Loucy (cell line): ENCODE measurements around the gene CRTC1.

ENCODE experiments used
- H2AFZ ChIP-seq: fragments of 200-600 bp; sonication (generic); 2 replicates; pipeline ENCODE4 v1.6.0; 2016; ENCODE audit warnings: antibody characterized with exemption, mild to moderate bottlenecking, low read length, moderate library complexity
- H3F3A ChIP-seq: fragments of 200-600 bp; 2 replicates; pipeline ENCODE4 v1.6.0; 2016; ENCODE audit warnings: antibody characterized with exemption, low read depth, mild to moderate bottlenecking
- H3K27me3 ChIP-seq: fragments of 200-600 bp; sonication (generic); 2 replicates; pipeline ENCODE4 v1.6.1; 2014; ENCODE audit warnings: low read length, mild to moderate bottlenecking; ENCODE audit not compliant: insufficient read depth, poor library complexity, severe bottlenecking
- H3K36me3 ChIP-seq: fragments of 200-600 bp; sonication (generic); 2 replicates; pipeline ENCODE4 v1.6.1; 2016; ENCODE audit warnings: low read length; ENCODE audit not compliant: insufficient read depth
- H3K4me1 ChIP-seq: fragments of 200-600 bp; sonication (generic); 2 replicates; pipeline ENCODE4 v1.5.1; 2014; ENCODE audit warnings: low read length, mild to moderate bottlenecking; ENCODE audit not compliant: insufficient read depth, poor library complexity, severe bottlenecking
- H3K4me2 ChIP-seq: fragments of 200-600 bp; sonication (generic); 2 replicates; pipeline ENCODE4 v1.6.0; 2014; ENCODE audit warnings: antibody characterized with exemption, low read length, low read depth, mild to moderate bottlenecking; ENCODE audit not compliant: poor library complexity, severe bottlenecking
- H3K4me3 ChIP-seq: fragments of 200-600 bp; sonication (generic); 2 replicates; pipeline ENCODE4 v1.5.1; 2014; ENCODE audit warnings: low read length, mild to moderate bottlenecking, mixed read lengths; ENCODE audit not compliant: poor library complexity, severe bottlenecking
- H3K79me2 ChIP-seq: fragments of 200-600 bp; sonication (generic); 2 replicates; pipeline ENCODE4 v1.6.1; 2014; ENCODE audit warnings: low read length; ENCODE audit not compliant: insufficient read depth
- H3K9ac ChIP-seq: fragments of 200-600 bp; sonication (generic); 2 replicates; pipeline ENCODE4 v1.6.0; 2014; ENCODE audit warnings: mild to moderate bottlenecking, low read depth, low read length, moderate library complexity; ENCODE audit not compliant: poor library complexity, severe bottlenecking
- H3K9me2 ChIP-seq: fragments of 200-600 bp; sonication (generic); replicated peaks from 2 replicates; pipeline ENCODE4 v1.6.1; 2016; ENCODE audit warnings: low read depth, low read length, mixed read lengths
- H3K9me3 ChIP-seq: fragments of 200-600 bp; sonication (generic); 2 replicates; pipeline ENCODE4 v1.6.1; 2014; ENCODE audit warnings: mild to moderate bottlenecking, antibody characterized with exemption, low read length, low read depth; ENCODE audit not compliant: insufficient read depth
- H4K20me1 ChIP-seq: fragments of 200-600 bp; sonication (generic); 2 replicates; pipeline ENCODE4 v1.6.0; 2014; ENCODE audit warnings: antibody characterized with exemption, low read length, mild to moderate bottlenecking; ENCODE audit not compliant: insufficient read depth, poor library complexity, severe bottlenecking
- EZH2phosphoT487 ChIP-seq: fragments of 200-600 bp; IDR thresholded peaks from 2 replicates; pipeline ENCODE4 v1.6.1; 2018; ENCODE audit warnings: antibody characterized with exemption, mild to moderate bottlenecking, moderate library complexity, borderline replicate concordance
- TF ChIP-seq, protein P1 (sequence below): fragments of 200-600 bp; sonication (generic); conservative IDR thresholded peaks from 2 replicates; pipeline ENCODE4 v1.5.1; 2014; ENCODE audit warnings: mild to moderate bottlenecking, antibody characterized with exemption, low read length

CRTC1 gene

DNA sequence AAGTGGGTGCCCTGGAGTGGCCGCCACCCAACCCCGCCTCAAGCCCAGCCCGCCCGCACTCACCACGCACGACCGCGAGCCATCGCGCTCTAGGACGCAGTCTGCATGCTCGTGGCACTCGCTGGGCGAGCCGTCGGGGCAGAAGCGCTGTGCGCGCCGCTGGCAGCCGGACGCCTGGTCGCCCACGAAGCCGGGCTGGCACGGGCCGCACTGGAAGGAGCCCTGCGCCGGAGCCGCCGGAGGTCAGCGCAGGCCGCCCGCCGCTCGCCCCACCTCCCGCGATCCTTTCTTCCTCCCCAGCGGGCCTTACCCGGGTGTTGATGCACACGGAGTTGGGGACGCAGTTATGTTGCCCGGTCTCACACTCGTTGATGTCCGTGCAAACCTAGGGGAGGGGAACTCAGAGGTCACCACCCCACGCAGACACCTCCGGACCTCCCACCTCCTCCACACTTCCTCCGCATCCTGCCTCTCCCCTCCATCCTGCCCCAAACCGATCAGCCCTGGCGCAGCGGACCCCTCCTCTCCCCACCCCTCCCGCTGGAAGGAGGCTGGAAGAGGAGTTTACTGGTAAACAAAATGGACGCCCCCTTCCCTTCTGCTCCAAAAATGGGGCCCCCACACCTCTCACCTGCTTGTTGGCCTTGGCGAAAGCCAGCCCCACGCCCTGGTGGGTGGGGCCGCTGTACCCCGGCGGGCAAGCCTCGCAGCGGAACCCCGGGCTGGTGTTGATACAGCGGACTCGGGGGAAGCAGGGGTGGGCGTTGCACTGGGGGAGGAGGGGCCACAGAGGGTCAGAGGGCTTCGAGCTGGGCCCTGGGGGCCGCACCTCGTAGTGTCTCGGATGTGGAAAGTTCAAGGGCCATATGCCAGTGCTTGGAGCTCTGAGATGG lies 105.3 kb downstream of the CRTC1 start:
- H2AFZ ChIP-seq: no peak overlapping the region
- H3K27me3 ChIP-seq: no peaks in the 10 kb centered on the region
- H3K9ac ChIP-seq: no peak overlapping the region
- TF ChIP-seq, protein P1, sequence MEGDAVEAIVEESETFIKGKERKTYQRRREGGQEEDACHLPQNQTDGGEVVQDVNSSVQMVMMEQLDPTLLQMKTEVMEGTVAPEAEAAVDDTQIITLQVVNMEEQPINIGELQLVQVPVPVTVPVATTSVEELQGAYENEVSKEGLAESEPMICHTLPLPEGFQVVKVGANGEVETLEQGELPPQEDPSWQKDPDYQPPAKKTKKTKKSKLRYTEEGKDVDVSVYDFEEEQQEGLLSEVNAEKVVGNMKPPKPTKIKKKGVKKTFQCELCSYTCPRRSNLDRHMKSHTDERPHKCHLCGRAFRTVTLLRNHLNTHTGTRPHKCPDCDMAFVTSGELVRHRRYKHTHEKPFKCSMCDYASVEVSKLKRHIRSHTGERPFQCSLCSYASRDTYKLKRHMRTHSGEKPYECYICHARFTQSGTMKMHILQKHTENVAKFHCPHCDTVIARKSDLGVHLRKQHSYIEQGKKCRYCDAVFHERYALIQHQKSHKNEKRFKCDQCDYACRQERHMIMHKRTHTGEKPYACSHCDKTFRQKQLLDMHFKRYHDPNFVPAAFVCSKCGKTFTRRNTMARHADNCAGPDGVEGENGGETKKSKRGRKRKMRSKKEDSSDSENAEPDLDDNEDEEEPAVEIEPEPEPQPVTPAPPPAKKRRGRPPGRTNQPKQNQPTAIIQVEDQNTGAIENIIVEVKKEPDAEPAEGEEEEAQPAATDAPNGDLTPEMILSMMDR: no peak
- no peak for TF ChIP-seq EZH2phosphoT487
- no peak overlapping the region for H3K4me3 ChIP-seq
- no peaks in the 10 kb centered on the region for H3K36me3 ChIP-seq
- H3K4me1 ChIP-seq: no peaks in the 10 kb centered on the region
- no peaks in the 10 kb centered on the region for H4K20me1 ChIP-seq
- H3K79me2 ChIP-seq: no peaks in the 10 kb centered on the region
- H3F3A ChIP-seq: no peaks in the 10 kb centered on the region
- no peaks in the 10 kb centered on the region for H3K9me2 ChIP-seq
- no peak overlapping the region for H3K4me2 ChIP-seq
- no peaks in the 10 kb centered on the region for H3K9me3 ChIP-seq

DNA sequence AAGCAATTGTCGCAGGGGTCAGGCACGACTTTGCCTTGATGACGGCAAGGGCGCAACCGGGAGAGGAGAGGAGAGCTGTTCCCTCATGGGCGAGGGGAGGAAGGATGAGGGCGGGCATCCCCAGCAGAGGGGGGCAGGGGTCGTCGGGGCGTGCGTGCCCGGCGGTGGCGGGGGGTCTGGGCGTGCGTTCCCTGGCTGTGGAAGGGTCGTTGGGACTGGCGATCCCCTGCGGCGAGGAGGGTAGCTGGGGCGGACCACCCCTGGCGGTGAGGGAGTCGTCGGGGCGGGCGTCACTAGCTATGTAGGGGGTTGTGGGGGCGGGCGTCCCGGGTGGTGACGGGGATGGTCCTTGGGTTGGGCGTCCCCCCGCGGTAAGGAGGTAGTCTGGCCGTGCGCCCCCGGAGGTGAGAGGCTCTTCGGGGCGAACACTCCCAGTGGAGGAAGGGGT lies 106.0 kb downstream of the CRTC1 start:
- no peaks in the 10 kb centered on the region for H3F3A ChIP-seq
- no peaks in the 10 kb centered on the region for H3K9me2 ChIP-seq
- no peaks in the 10 kb centered on the region for H3K27me3 ChIP-seq
- H4K20me1 ChIP-seq: no peaks in the 10 kb centered on the region
- no peaks in the 10 kb centered on the region for H3K4me1 ChIP-seq
- TF ChIP-seq EZH2phosphoT487: no peak
- TF ChIP-seq, protein P1: no peak
- no peak overlapping the region for H2AFZ ChIP-seq
- H3K4me3 ChIP-seq: no peak overlapping the region
- H3K36me3 ChIP-seq: no peaks in the 10 kb centered on the region
- no peaks in the 10 kb centered on the region for H3K9me3 ChIP-seq
- H3K4me2 ChIP-seq: no peak overlapping the region
- no peak overlapping the region for H3K9ac ChIP-seq
- H3K79me2 ChIP-seq: no peaks in the 10 kb centered on the region

DNA sequence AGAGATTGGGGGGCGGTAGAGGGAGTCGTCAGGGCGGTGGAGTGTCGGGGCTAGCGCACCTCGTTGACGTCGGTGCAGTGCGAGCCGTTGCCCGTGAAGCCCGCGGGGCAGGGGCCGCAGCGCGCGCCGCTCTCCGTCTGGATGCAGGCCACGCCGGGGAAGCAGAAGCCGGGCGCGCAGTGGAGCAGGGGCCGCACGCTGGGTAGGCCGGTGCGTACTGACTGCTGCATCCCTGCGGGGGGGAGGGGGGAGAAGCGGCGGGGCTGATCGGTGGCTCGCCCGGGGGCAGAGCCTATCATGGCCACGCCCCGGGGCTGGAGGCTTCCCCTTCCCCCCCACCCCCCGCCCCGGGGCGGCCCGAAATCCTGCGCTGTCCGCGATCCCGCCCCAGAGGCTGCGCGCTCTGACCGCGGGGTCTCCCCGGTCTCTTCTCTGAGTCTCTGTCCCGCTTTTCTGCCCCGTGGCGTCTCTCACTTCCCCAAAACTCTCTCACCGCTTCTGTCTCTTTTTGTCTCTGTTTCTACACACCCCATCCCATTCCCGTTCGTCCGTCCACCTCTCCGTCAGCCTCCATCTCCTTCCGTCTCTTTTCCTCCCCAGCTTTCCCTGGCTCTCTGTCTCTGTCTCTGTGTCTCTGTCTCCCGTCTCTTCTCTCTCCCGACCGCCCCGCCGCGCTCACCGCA lies 106.5 kb downstream of the CRTC1 start:
- Histone ChIP-seq H3K9me2 (no peaks in the 10 kb centered on the region), H3K4me2 (no peak overlapping the region), H3K9ac (no peak overlapping the region), H3K79me2 (no peaks in the 10 kb centered on the region), H3K4me1 (no peaks in the 10 kb centered on the region), H3F3A (no peaks in the 10 kb centered on the region), H3K36me3 (no peaks in the 10 kb centered on the region), H4K20me1 (no peaks in the 10 kb centered on the region), H3K4me3 (no peak overlapping the region), H2AFZ (no peak overlapping the region), H3K27me3 (no peaks in the 10 kb centered on the region), H3K9me3 (no peaks in the 10 kb centered on the region)
- no peak for TF ChIP-seq EZH2phosphoT487
- TF ChIP-seq, protein P1: no peak
